Measurements from ENCODE around the gene LY6G6C. TPM values are rescaled to one million over a fixed set of nuclear protein-coding genes. Genes with fewer than 3 reads are reported as not detected.

LY6G6C gene
- total and polyA plus RNA-seq, 2 of the 13 experiments (the other 11 are each of a cell fraction or from before 2014, with no cell fraction given), result 0.15 TPM; not detected in 1

- TF ChIP-seq ZNF142 (CRISPR knock-in tag; IDR thresholded peaks at IDR 0.05) (peak; percentile 81), SIN3A (IDR thresholded peaks at IDR 0.05; ENCODE audit: borderline replicate concordance, low read depth, low read length) (peak; percentile 92; the same call in 1 of the 2 replicates), GTF3A (CRISPR knock-in tag; conservative IDR thresholded peaks at IDR 0.05) (no peak), ZNF256 (CRISPR knock-in tag; conservative IDR thresholded peaks at IDR 0.05) (peak; percentile 94), FIP1L1 (IDR thresholded peaks at IDR 0.05; ENCODE audit: borderline replicate concordance, insufficient read depth, low read depth, low read length) (0 out of 2 replicates have a peak, but pooled peaks have one; percentile 34), YEATS4 (CRISPR knock-in tag; IDR thresholded peaks at IDR 0.05; ENCODE audit: borderline replicate concordance) (peak; percentile 94), KLF9 (CRISPR knock-in tag; IDR thresholded peaks at IDR 0.05; ENCODE audit: low read depth) (no peak), ZMAT5 (CRISPR knock-in tag; IDR thresholded peaks at IDR 0.05; ENCODE audit: borderline replicate concordance, low read depth) (no peak), HIVEP1 (CRISPR knock-in tag; IDR thresholded peaks at IDR 0.05) (peak; percentile 97), ZMYM4 (CRISPR knock-in tag; IDR thresholded peaks at IDR 0.05) (peak; percentile 96), ZBTB33 (CRISPR knock-in tag; IDR thresholded peaks at IDR 0.05) (peak; percentile 51), TFAP4 (IDR thresholded peaks at IDR 0.05; ENCODE audit: borderline replicate concordance, low read depth) (peak; percentile 69; the same call in 1 of the 2 replicates), ZNF335 (CRISPR knock-in tag; IDR thresholded peaks at IDR 0.05) (peak; percentile 91), ZNF878 (CRISPR knock-in tag; IDR thresholded peaks at IDR 0.05) (peak; percentile 100), SALL2 (CRISPR knock-in tag; IDR thresholded peaks at IDR 0.05) (peak; percentile 71; the same call in 1 of the 2 replicates), NFIC (IDR thresholded peaks at IDR 0.05; ENCODE audit: low read length) (no peak), BRD4 (CRISPR knock-in tag; IDR thresholded peaks at IDR 0.05) (peak; percentile 98), ZNF691 (CRISPR knock-in tag; IDR thresholded peaks at IDR 0.05; ENCODE audit: borderline replicate concordance, low read depth) (peak; percentile 96), PPARG (CRISPR knock-in tag; conservative IDR thresholded peaks at IDR 0.05) (peak; percentile 29; the same call in 1 of the 2 replicates)
Measured at GRCh38 chr6:31739639-31740396, 18.3 kb upstream of the LY6G6C start, which contains the start of gene MSH5 (continued).

Data from HepG2 (cell line).